ENCODE results near the gene ASF1A.

ASF1A gene

GRCh38 chr6:118917546-118918328 is 23.8 kb downstream of the ASF1A start:
- no peak for DNase-seq

- peak in 1 of 2 experiments; percentile 3 for DNase-seq
Measured at GRCh38 chr6:118918329-118918725, 24.4 kb downstream of the ASF1A start.

- DNase-seq: no peak
Measured at GRCh38 chr6:118921084-118921483, 27.1 kb downstream of the ASF1A start.

- DNase-seq: no peak
Measured at GRCh38 chr6:118923035-118923434, 29.1 kb downstream of the ASF1A start.

- no peak for DNase-seq
Measured at GRCh38 chr6:118930680-118931079, 36.7 kb downstream of the ASF1A start.

- DNase-seq: no peak
Measured at GRCh38 chr6:118931436-118931835, 37.5 kb downstream of the ASF1A start.

GRCh38 chr6:118932421-118932820 is 38.5 kb downstream of the ASF1A start:
- no peak for DNase-seq

- DNase-seq: no peak
Measured at GRCh38 chr6:118933855-118934460, 40.0 kb downstream of the ASF1A start.

GRCh38 chr6:118934461-118935330 is 40.7 kb downstream of the ASF1A start, which contains the start of gene MCM9:
Gene MCM9 (minus strand): TSS chr6:118935159. CDS start chr6:118931723, 3,436 bp downstream.
- DNase-seq: peak; percentile 45 to 86

GRCh38 chr6:118935331-118935668 is 41.3 kb downstream of the ASF1A start:
- no peak for DNase-seq

- DNase-seq: no peak
Measured at GRCh38 chr6:118935978-118936703, 42.2 kb downstream of the ASF1A start.

- no peak for DNase-seq
Measured at GRCh38 chr6:118939683-118940082, 45.7 kb downstream of the ASF1A start.

- DNase-seq: no peak
Measured at GRCh38 chr6:118940770-118941169, 46.8 kb downstream of the ASF1A start.

GRCh38 chr6:118945217-118945616 is 51.3 kb downstream of the ASF1A start:
- DNase-seq: no peak

- no peak for DNase-seq
Measured at GRCh38 chr6:118952683-118953082, 58.7 kb downstream of the ASF1A start.

GRCh38 chr6:118953391-118953790 is 59.4 kb downstream of the ASF1A start:
- no peak for DNase-seq
